GM12878 (cell line): ENCODE measurements around the gene CCDC106. TPM values are rescaled to one million over a fixed set of nuclear protein-coding genes. Genes with fewer than 3 reads are reported as not detected.

Experiments
- CTCF ChIP-seq, 3 experiments: IDR thresholded peaks in 2 of 3; conservative IDR thresholded peaks in 1 of 3; 2 replicates each; pipeline ENCODE4 v1.5.1; 2011; ENCODE audit warnings: low read depth in 3 of 3, low read length in 3 of 3, mild to moderate bottlenecking in 3 of 3, control low read depth in 2 of 3, moderate library complexity in 2 of 3, inconsistent platforms in 1 of 3, mixed read lengths in 1 of 3; ENCODE audit not compliant: control insufficient read depth in 2 of 3, insufficient read depth in 1 of 3; ENCODE audit errors: extremely low read depth in 1 of 3
- E2F8 ChIP-seq: fragments of 450-650 bp; IDR thresholded peaks from 2 replicates; pipeline ENCODE4 v1.6.1; 2018; ENCODE audit warnings: mild to moderate bottlenecking, low read depth, moderate library complexity; ENCODE audit not compliant: partially characterized antibody
- EGR1 ChIP-seq, 2 experiments: IDR thresholded peaks; 1 replicate in 1 of 2; 2 replicates in 1 of 2; pipeline ENCODE4 v1.6.1; 2011 to 2012; ENCODE audit warnings: low read depth in 2 of 2, low read length in 2 of 2, borderline replicate concordance in 1 of 2, mild to moderate bottlenecking in 1 of 2, moderate library complexity in 1 of 2
- HSF1 ChIP-seq: fragments of 150-350 bp; IDR thresholded peaks from 2 replicates; pipeline ENCODE4 v1.6.1; 2014; ENCODE audit warnings: mild to moderate bottlenecking, low read depth, low read length
- IRF4 ChIP-seq: IDR thresholded peaks from 2 replicates; pipeline ENCODE4 v1.6.1; 2011; ENCODE audit warnings: low read depth, low read length
- RAD21 ChIP-seq: IDR thresholded peaks from 2 replicates; pipeline ENCODE4 v1.6.1; 2011; ENCODE audit warnings: mild to moderate bottlenecking, low read depth, low read length, moderate library complexity; ENCODE audit not compliant: insufficient read depth
- RBBP5 ChIP-seq: fragments of 200-600 bp; sonication (generic); conservative IDR thresholded peaks from 2 replicates; pipeline ENCODE4 v1.6.1; 2016
- TBL1XR1 ChIP-seq: IDR thresholded peaks from 2 replicates; pipeline ENCODE4 v1.6.1; 2012; ENCODE audit warnings: low read depth, low read length, improper control_type of control experiment
- ZNF384 ChIP-seq: IDR thresholded peaks from 2 replicates; pipeline ENCODE4 v1.6.1; 2012; ENCODE audit warnings: low read depth, mild to moderate bottlenecking, low read length, improper control_type of control experiment, borderline replicate concordance
- polyA plus RNA-seq, 11 experiments: library from polyadenylated mRNA; depleted of rRNA in 4 of 11; unstranded in 6 of 11; stranded (reverse) in 5 of 11; fragments of >200 nt; fragmentation: Nextera tagmentation in 4 of 11; fragmentation: Illumina TruSeq in 1 of 11; extraction: Ambion mirVana in 4 of 11; extraction: Trizol in 1 of 11; gene quantifications; 1 replicate in 1 of 11; 2 replicates in 10 of 11; pipeline versions ENCODE4 v1.2.1 to v1.2.3, GENCODE V29; 2011 to 2016; ENCODE audit warnings: inconsistent platforms in 2 of 11, missing spikeins in 2 of 11, low read depth in 1 of 11
- total RNA-seq, 4 experiments: library from RNA; depleted of rRNA in 3 of 4; stranded (reverse); fragments of >200 nt in 3 of 4; fragmentation: Illumina TruSeq in 1 of 4; extraction: Trizol in 1 of 4; gene quantifications; 2 replicates each; pipeline versions ENCODE4 v1.2.1 to v1.2.3, GENCODE V29; 2013 to 2021
- TF ChIP-seq, protein P1 (sequence below): fragments of 450-650 bp; IDR thresholded peaks from 2 replicates; pipeline ENCODE4 v1.6.1; 2016; ENCODE audit warnings: mild to moderate bottlenecking

CCDC106 gene
- total and polyA plus RNA-seq, 10 of the 15 experiments (the other 5 are each of a cell fraction or from before 2014, with no cell fraction given) = 0.04 to 35.9 (median 19.8) TPM

DNA sequence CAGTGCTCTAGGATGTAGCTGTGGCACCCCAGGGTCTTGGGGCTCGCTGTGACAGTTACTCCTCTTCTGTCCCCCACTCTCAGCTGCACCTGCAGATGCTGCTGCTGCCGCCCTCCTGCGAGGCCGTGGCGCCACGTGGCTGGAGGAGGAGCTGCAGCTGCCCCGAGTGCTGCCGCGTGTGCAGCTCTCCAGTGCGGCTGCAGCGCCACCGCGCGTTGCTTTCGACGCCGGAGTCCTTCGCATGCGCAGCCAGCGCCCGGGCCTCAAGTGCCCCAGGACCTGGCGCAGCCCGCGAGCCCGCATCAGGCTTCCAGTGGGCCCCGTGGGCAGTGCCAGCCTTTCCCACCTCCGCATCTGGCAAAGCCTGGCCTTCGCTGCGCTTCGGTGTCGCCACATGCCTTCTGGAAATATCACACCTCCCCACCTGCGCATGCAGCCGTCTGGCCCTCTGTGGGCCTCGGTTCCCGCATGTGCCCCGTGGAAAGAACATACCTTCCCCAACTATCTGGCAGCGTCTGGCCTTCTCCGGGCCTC, 7.9 kb upstream of the CCDC106 start (continued):
- TF ChIP-seq HSF1 = no peak
- TF ChIP-seq CTCF (IDR thresholded peaks at IDR 0.05 in 2 of 3, conservative IDR thresholded peaks at IDR 0.05 in 1 of 3; ENCODE audit: control insufficient read depth in 2 of 3, extremely low read depth in 1 of 3, insufficient read depth in 1 of 3, low read depth in 3 of 3, low read length in 3 of 3) = peak in 2 of 3 experiments; percentile 8 to 40; a peak in 4 of 6 replicates
- no peak for TF ChIP-seq ZNF384
- TF ChIP-seq RAD21 = 0 out of 2 replicates have a peak, but pooled peaks have one; percentile 8
- TF ChIP-seq RBBP5 = no peak
- TF ChIP-seq, protein P1, sequence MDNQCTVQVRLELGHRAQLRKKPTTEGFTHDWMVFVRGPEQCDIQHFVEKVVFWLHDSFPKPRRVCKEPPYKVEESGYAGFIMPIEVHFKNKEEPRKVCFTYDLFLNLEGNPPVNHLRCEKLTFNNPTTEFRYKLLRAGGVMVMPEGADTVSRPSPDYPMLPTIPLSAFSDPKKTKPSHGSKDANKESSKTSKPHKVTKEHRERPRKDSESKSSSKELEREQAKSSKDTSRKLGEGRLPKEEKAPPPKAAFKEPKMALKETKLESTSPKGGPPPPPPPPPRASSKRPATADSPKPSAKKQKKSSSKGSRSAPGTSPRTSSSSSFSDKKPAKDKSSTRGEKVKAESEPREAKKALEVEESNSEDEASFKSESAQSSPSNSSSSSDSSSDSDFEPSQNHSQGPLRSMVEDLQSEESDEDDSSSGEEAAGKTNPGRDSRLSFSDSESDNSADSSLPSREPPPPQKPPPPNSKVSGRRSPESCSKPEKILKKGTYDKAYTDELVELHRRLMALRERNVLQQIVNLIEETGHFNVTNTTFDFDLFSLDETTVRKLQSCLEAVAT = 0 out of 2 replicates have a peak, but pooled peaks have one; percentile 43
- TF ChIP-seq EGR1 (IDR thresholded peaks at IDR 0.05; ENCODE audit: borderline replicate concordance in 1 of 2, low read depth in 2 of 2, low read length in 2 of 2) = no peak
- TF ChIP-seq TBL1XR1 = no peak
- no peak for TF ChIP-seq IRF4
- TF ChIP-seq E2F8 = no peak
- TF ChIP-seq, all 136 proteins: peak for 11
